Activated CD4-positive, alpha-beta T cell treated with anti-CD3 and anti-CD28 coated beads for 1 hour (primary cell): ENCODE results near the gene GLT8D1.
A peak's percentile ranks its signal among the peaks of the same experiment; 100 is the strongest.

Experiments
- DNase-seq: peaks from one replicate; pipeline ENCODE4 v3.0.0-alpha.2; 2020

The GLT8D1 gene

GRCh38 chr3:52712291-52713212 is 7.0 kb upstream of the GLT8D1 start:
- DNase-seq = no peak

DNA sequence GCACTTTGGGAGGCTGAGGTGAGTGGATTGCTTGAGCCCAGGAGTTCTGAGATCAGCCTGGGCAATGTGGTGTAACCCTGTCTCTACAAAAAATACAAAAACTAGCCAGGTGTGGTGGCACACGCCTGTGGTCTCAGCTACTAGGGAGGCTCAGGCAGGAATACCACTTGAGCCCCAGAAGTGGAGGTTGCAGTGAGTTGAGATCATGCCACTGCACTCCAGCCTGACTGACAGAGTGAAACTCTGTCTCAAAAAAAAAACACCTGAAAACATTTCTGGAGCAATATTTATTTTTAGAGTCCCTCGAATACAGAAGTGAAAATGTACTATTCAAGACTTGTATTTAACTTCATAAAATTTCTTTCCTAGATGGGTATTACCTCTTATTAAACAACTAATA is 4.9 kb upstream of the GLT8D1 start:
- DNase-seq = no peak

GRCh38 chr3:52707585-52707984 is 2.0 kb upstream of the GLT8D1 start:
- no peak for DNase-seq

DNA sequence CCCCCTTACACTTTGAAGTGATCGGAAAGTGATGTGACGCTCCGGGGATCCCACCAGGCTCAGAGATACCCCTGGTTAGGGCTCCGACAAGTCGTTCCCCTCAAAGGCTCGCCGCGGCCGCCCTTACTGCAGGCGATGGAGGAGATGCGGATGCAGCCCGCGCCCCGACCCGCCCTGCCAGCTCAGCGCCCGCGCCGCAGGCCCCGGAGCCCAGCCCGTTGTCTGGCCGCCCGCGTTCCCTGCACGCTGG is 228 bp downstream of the GLT8D1 start:
- DNase-seq = no peak

DNA sequence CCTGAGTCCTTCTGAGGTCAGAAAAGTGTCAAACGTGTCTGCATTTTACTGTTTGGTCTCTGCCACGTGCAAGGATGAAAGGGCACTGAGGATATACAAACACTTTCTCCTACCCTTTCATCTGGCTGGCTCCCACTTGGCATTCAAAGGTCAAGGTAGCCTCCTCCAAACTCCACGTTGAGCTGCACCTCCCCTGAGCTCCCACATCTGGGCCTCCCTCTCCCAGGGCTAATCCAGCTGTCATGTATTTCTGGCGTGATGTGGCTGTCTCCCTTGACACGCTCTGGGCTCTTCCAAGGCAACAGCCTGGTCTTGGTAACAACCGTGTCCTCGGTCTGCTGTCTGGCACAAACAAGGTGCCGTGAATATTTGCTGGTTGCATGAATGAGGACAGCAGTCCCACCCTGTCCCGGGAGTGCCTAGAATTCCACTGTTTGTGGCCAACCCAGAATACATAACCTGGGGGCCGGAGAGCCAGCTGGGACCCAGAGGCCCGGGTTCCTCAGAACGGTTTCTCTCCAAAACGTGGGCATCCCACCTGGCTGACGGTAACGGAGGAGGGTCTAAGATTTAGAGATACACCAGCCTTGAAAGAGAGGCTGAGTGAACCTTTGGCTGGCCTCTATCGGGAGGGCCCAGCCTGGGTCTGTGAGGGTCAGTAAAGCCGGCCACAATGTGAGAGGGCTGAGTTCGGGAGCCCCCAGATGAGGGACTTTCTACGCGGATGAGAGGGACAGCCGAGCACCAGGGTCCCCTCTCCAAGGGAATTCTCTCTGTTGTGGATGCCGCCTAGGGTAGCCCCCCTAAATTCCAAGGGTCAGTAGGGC is 767 bp downstream of the GLT8D1 start:
- no peak for DNase-seq

DNA sequence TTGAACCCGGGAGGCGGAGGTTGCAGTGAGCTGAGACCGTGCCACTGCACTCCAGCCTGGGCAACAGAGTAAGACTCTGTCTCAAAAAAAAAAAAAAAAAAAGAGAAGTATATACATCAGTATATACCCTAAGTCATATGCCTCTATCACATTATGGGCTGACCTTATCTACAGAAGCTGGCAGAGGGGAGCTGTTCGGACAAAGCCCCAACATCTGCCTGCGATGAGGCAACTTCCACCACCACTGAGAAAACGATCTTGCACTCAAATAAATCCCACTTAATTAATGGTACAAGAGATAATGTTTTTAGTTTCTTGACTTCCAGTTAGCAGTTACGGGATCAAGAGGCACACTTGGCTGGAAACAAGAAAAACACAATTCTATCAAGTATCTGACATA is 2.2 kb downstream of the GLT8D1 start:
- DNase-seq = no peak

GRCh38 chr3:52697632-52697965 is 8.0 kb downstream of the GLT8D1 start:
- no peak for DNase-seq

DNA sequence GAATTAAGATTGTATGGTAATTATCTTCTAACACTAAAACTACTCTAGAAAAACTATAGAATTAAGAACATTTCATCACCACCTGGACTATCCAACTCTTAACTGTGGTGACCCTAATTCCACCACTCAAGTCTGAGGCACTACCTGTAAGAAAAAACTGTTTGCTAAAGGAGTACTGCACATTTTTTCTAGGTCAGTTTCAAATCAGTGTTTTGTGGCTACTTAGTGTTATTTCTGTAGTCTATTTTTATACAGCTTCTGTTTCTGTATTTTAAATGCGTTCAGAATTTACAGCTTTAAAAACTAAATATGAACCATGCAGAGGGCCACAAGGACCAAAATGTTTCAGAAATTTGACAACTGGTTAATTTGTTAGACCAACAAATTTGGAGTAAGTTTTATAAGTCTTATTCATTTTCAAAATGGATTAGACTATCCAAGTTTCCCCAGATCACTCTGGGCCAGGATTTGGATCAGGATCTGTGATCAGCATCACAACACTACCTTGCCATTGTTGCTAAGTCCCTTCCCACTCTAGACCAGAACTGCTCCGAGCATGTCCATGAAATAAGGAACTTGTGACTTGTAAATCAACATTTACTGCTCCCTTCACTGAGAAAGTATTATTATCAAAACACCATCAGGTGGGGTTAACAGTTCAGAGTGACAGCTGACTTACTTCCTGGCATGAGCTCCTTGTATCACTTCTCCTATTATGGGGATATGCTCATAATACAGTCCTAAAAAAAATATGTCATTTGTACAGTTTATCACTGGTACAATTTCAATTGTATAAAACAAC is 8.6 kb downstream of the GLT8D1 start:
- DNase-seq = no peak

DNA sequence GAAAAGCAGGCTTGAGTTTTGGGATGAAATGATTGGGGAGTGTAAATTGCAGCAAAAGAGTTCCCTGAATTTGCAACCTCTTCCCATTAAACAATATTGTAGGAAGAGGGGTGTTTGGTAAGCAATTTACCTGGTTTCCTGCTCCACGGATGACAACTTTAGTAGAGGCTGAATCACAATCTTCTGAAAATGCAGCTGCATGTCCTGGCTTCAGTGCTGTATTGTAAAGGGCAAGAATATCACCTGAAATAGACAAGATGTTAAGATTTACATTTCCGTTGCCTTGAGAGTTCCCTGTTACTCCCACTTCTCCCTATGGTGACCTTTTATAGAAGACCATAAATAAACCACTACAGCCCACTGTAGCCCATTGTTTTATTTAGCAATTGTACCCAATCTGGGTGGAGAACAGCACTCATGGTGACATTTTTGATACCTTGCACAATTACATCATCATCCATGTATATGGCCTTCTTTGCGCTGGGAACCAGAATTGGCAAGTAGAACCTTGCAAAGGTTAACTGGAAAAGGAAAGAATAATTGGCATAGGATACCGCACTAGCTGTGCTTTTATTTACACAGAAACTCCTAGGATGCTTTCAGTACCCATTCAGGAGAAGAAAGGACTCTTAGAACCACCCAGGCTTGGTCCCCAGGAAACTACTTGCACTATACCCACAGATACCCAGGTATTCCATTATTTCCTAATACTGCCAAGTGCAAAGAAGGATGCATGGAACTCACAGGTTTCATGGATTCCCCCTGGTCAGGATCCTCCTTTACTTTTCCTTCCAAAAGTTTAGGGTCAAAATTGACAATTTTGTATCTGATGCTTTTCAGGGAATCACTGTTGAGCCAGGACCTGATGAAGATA is 9.6 kb downstream of the GLT8D1 start:
- DNase-seq = no peak

DNA sequence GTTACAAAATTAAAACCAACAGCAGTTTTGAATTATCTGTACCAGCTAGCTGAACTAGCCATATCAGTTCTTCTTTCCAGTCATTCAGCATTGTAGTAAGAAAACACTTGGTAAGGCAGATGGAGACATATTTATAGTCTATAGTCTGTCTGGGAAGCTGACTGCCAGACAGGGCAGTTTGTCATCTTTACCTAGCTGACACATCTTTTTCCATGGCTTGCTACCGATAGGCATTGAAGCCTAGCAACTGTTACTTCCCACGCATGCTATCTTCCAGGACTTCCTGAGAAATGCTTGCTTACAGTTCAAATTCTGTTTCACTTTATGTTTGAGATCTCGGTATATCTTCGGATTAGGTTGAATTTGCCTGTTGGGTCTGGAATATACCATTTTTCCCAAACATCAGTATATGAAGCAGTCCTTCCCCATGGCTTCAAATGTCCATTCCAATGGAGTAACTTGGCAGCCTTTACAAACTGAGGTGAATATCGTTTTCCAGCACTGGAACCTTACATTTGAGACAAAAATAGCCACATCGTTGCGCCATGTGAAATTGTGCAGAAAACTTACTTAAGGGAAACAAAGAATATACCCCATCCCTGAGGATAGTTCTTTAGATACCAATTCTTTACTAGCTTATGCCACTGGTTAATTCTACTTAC is 10.9 kb downstream of the GLT8D1 start:
- no peak for DNase-seq

GRCh38 chr3:52693071-52693470 is 12.5 kb downstream of the GLT8D1 start:
- no peak for DNase-seq

DNA sequence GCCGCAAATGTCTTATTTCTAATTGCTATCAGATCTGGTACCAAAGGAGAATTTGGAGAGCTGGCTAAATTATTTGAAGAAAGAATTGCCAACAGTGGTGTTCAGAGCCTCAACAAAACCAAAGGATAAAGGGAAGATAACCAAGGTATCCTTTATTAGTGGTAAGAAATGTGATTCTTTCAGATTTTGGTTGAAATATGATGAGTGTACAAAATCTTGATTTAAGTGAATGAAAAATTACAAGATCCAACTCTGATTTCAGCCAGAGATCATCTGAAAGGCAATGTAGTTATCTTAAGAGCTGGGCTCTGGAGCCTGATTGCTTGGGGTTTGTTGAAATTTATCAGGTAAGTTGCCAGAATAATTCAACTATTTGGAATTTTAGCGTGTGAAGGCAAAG is 15.0 kb downstream of the GLT8D1 start:
- no peak for DNase-seq

DNA sequence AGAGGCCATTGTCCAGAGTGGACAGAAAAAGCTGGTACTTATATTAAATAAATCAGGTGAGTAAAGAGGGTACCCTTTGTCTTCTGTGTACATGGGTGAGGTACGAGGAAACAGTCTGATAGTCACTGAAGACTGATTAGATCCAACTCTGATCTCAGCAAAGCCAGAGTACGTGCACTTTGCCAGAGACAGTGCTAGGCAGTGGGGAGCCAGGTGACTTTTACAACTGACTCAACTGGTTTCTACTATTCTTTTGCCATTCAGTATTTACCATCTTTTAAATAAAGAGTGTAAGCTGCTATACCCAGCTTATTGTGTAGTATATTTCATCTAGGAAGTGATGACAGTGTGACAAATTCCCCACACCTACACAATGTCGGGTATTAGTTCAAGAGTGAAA is 16.4 kb downstream of the GLT8D1 start:
- DNase-seq = no peak

GRCh38 chr3:52688266-52688665 is 17.3 kb downstream of the GLT8D1 start:
- DNase-seq = no peak

GRCh38 chr3:52685709-52686691 is 19.6 kb downstream of the GLT8D1 start, which contains the start of the genes GNL3 and PBRM1:
TSS of gene GNL3 (plus strand) at chr3:52686032. CDS start at chr3:52686093, 61 bp downstream.
TSS of gene PBRM1 (minus strand) at chr3:52685913.
- DNase-seq = peak; percentile 88

DNA sequence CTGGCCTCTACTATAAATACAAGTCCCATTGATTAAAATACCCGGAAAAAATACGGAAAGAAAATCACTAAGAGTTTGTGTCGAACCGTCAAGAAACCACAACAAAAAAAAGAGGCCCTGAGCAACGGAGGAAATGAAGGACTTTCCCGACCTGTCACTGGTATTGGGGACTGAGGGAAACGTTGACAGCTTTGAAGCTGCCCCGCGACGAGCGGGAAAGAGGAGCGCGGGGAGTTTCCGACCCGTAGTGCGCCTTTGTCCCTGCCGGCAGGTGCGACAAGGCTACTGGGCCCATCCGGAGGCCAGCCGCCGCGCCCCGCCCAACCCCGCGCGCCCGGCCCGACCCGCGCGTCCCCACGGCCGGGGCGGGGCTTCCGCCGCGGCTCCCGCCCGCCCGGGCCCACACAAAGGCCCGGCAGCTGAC is 20.3 kb downstream of the GLT8D1 start:
- DNase-seq = peak; percentile 61

- DNase-seq = no peak
Observed at GRCh38 chr3:52684184-52684583, 21.4 kb downstream of the GLT8D1 start.

DNA sequence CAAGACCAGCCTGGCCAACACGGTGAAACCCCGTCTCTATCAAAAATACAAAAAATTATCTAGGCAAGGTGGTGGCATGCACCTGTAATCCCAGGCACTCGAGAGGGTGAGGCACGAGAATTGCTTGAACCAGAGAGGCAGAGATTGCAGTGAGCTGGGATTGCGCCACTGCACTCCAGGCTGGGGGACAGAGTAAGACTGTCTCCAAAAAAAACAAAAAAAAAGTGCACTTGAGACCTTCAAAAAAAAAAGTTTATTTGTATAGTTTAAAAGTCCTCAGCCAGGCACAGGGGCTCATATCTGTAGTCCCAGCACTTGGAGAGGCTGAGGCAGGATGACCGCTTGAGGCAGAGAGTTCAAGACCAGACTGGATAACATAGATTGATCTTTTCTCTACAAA is 22.0 kb downstream of the GLT8D1 start:
- no peak for DNase-seq

DNA sequence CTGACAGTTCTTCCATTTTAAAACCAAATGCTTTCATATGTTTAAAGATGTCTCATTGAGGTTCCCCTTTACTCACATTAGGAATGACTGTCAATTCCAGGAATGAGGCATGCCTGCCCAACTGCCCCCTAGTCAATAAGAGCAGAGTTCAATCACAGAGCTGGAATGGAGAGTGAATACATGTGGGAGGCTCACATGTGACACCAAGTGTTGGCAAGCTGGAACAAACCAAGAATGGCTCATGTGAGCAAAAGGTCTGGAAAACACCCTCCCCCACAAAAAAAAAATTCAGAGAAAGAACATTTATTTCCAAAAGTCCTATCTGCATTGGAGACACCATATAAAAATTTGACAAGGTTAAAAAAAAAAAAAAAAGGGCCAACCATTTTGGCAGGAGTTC is 23.6 kb downstream of the GLT8D1 start:
- DNase-seq = no peak

DNA sequence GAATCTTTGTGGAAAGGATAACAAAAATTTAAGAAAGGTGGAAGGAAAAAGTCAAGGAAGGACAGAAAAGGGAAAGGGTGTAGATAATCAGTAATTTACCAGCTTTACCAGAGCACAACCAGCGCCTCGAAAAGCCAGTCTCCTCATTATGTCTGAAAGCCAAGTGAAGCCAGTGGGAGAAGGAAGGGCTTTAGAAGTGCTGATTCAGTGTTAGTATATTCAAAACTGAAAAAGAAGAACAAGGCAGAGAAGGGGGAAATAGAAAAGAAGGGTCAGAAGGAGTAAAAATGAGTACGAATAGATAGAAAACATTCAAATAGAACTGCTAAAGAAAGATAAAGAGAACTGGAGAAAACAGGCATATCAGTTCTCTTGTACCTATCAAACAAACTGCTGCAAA is 24.0 kb downstream of the GLT8D1 start:
- no peak for DNase-seq

DNA sequence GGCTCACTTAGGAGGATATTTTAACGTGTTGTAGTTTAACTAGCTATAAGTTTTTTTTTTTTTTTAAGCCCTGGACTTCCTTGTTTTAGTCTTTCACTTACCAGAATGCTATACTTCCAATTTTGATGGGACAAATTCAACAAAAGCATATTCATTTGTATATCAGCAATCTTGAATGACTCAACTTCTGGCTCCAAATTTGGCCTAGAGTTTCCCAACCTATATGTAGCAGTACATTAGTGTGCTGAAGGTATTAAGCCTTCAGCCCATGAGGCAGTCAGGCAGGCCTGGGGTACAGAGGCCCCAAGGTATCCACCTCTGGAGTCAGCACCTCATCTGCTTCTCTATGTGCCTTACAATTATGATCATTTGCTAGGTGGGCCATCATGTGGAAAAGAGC is 25.8 kb downstream of the GLT8D1 start:
- no peak for DNase-seq
